GM18867 (cell line): Measurements from ENCODE around the gene TBC1D20.

Experiments
- ATAC-seq: cut with Tn5 transposase; IDR thresholded peaks from one replicate; pipeline ENCODE4 v1.9.1; 2021; ENCODE audit warnings: mild to moderate bottlenecking, moderate library complexity; ENCODE audit not compliant: unreplicated experiment

The TBC1D20 gene

DNA sequence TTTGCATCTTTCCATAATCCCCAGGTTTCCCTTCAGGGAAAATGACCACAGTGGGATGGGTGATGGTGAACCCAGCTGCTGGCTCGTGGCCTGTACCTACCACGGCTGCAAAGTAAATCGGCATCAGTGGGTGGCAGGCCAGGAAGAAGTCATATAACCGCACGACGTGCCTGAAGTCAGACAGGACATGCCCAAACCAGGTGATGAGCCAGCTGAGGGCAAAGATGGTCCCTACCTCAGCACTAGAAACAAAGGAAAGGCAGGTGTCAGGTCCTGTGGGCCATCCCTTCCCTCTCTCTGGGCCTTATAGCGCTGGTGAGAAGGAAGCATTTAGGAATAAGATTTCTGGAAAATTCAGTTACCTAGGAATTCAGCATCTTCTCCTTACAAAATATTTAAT is 22.2 kb downstream of the TBC1D20 start:
- ATAC-seq = no peak

DNA sequence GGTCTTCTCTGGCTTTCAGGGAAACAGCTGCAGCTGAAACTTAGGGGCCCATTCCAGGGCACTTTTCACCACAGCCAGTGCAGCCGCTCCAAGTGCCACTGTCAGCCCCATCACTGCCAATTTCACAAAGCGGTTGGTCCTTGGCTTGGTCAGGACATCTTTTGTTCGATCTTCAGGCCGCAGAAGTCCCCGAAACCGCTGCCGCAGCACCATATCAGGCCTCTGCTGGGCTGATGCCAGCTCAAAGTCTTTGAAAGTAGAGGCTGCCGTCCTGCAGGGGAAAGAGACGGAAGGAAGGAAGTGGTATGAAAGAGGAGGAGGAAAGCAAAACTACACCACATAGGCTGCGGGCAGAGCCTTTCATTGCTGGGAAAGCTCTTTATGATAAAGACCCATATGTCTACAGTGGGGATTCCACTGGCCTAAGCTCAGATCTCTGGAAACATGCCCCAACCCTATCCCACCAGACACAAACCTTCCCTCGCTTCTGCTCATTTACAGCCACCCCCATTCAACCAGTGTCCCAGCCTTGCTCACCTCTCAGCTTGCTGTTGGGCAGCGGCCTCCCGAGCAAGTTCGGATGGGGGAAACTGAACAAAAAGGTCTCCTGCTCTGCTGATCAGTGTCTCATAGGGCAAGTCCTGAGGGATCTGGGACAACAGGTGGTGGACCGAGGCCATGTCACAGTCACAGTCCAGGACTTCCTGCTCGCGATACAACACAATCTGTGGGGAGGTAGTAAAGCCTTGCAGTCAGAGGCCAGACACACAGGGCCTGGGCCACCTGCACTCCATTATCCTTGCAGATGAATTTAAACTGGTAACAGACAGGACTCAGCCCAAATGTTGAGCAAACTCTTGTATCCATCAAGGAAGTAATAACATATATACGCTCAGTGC is 23.5 kb downstream of the TBC1D20 start:
- ATAC-seq = no peak

DNA sequence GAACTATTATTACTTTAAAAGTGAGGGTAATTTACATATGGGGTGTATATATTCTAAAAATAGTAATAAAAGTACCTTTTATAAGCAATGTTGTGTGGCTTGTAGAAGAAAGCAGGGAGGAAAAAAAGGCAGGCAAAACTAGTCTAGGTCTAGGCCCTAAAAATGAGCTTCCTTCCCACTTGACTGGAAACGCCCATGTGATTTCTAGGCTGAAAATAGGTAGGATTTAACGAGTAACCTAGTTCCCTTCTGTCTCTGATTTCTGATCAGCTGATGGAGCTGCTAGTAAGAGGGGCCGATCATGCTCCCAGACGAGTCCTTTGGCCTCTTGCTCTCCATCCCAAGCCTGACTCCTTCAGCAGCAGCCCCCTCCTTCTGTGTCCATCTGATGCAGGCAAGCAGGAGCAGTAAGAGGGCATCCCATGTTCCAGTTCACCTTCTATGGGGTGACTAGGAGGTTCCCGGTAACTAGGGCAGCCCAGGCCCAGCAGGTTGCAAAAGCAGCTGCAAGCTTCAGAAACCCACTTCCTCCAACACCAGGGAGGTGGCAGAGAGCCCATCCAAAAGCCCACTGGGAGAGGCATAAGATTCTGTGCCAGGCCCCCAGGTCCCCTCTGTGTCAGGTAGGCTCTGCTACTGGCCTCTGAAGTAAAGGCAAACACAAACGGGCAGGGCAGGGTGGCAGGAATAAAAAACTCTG is 24.4 kb downstream of the TBC1D20 start:
- ATAC-seq = no peak

DNA sequence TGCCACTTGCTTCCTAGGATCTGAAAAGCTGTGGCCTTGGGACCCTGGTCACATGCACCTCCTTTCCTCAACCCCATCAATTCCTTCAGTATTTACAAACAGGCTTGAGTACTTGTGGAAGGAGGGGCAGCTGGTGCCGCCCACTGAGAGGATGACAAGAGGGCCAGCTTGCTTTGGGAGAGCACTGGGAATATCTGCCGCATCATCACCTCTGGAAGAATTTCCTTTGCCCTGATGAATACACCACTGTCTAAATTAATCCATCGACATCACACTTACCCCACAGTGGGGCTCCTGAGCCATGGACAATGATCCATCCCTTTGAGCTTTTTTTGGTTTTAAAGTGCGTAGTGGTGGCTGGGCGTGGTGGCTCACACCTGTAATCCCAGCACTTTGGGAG is 25.9 kb downstream of the TBC1D20 start:
- ATAC-seq = no peak

DNA sequence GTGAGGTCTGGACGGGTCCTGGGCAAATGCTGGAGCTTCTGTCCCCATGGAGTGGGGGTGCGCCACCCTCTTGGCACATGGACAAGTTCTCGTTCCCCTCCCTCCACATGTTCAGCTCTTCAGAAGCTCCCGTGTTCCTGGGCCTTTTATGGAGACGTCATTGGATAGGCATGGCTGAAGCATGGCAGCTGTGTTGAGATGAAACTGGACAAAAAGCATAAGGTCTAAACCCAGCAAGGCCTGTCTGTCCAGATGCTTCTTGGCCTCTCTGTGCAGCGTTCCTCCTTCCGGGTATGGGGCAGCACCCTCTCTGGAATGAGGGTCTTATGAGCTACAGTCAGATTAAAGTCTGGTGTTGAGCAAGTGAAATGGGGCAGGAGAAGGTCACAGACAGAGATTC is 26.8 kb downstream of the TBC1D20 start:
- no peak for ATAC-seq

DNA sequence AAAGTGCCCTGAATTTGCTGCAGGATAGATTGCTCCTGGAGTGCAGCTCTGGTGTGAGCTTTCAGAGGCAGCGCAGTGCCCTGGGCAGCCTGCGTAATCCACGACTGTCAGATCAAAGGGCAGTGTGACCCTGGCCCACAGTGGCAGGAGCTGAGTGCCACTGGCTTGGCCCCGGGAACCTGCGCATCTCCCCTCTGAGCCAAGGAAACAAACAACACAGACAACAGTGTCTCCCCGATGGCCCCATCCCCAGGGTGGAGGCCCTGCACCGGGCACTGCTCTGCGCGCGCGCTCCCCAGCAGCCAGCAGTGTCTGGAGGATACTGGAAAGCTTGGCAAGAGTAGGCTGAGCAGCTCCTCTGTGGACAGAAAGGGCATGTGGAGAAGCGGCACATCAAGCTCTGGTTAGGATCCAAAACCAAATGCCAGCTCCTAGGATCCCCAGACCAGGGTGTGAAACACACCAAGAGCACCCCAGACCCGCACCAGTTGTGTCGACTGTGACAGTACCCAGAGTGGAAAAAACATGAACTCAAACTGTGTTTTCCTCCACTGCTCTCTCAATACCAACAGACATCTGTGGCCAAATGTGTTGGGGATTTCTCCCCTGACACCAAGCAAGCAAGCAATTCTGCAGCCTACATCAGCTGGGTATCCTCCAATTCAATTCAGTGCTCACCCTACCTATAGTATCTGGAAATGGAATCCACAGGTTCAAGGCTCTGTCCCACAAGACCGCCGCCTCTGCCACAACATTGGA is 27.5 kb downstream of the TBC1D20 start:
- ATAC-seq = no peak

DNA sequence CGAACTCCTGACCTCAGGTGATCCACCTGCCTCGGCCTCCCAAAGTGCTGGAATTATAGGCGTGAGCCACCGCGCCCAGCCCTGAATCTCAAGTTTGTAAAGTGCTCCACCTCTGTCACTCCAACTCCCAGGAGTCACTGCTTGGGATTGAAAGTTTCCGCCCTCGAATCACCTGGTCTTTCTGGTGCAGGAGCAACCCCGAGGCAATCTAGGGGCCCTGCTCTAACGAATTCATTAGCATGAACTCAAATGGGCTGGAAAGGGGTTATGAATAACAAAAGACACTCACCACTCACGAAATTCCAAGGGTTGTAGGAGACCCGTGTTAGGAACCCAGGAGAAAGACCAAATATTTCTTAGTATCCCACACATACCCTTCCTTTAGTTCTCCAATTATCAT is 28.1 kb downstream of the TBC1D20 start:
- ATAC-seq = no peak

DNA sequence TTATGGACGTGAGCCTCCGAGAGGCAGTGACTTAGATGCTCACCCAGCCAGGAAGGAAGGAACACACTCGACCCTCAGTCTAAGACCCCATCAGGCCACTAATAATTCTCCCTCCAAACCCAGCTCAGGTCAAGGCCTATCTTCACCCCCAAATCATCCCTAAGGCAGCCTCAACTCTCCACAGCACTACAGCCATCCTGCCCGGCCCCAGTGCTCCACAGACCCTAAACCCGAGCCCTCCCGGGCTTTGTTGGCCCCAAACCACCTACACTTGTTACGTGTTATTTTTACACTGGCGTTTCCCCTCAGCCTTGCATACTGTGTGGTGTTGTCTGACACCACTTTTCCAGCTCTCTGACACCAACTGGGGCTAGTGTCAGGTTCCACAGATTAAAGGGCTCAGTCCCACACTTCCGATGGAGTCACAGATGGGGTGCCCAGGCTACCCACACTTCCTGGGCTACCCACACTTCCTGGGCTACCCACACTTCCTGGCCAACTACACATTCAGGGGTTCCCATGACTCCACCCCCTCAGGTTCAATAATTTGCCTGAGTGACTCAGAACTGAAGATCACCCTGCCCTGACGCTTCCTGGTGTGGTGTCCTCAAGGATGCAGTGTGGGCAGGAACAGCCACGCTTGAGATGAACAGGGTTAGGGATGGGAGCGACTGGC is 28.9 kb downstream of the TBC1D20 start:
- peak; percentile 88 for ATAC-seq

DNA sequence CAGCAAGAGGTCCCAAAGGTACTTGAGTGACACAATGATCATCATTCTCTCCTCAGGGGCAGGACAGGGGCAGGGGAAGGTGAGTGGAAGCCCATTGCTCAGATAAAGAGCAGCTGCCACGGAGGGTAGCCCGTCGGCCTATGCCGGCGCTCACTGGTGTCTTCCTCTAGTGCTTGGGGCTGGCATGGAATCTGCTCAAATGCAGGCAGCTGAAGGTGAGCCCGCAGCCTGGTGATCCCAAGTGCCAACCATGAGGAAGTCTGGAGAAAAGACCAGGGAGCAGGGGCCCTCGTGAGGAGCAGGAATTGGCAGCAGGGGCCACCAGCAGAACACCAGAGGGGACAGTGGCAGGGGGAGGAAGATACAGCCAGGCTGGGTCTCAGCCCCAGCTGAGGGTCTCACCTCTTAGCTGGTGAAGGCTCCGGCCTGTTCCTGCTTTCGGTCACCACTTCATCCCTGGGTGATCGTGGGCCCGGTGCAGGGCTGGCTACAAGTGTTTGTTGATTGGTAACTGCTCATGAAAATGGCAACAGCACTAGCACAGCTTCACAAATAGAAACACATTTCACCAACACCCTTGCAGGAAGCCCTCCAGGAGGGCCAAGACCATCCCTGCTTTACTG is 29.5 kb downstream of the TBC1D20 start:
- no peak for ATAC-seq

DNA sequence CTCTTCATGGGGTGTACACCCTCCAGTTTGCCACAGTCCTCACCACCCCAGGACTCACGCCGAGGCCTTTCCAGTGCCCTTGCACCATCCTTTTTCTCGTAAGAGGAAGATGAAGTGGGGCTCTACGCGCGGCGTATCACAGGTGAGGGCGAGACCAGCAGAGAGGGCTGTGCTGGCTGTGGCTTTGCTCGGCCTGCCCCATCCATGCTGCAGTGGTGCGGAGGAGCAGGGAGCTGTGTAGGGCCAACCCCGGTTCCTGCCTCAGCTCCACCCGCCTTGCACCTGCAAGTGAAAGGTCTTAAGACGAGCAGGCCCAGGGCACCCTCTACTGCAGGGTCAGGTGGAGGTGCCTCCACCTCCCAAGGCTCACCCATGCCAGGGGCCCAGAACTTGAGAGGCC is 30.1 kb downstream of the TBC1D20 start:
- ATAC-seq = no peak

DNA sequence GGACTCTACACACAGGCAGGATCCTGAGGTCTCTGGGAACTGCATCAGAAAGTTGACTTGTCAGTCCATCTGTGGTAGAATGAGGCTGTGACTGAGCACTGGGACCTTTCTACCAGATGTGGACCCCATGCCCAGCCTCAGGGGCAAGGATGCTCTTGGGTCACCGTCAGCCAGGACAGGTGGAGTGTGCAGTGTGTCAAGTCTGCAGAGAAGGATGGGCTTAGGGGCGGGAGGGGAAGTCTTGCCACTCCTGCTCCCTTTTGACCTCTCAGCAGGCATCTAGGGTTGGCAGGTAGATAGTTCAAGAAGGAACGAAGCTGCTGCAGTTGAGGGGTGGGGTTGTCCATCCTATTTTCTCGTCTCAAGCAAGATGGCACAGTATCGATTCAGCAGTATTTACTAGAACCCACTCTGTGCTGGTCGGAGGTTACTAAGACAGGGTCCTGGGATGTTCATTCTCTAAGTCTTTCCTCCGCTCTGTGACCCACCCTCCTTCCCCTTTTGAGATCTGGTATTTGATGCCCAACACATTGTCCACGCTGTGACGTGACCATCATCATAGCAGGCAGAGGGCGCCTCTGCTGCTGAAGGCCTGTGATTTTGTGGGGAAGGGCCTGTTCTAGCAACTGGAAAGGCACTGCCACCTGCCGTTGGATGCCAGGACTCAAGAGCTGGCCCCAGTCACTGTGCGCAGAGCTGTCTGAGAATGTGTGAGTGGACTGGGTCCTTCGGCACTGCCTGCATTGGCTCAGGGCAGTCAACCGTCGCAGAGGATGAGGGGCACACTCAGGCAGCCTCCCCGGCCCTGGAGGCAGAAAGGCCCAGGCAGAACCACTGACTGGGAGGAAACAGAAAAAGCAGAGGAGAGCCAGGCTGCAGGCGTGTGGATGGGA is 31.1 kb downstream of the TBC1D20 start:
- no peak for ATAC-seq

DNA sequence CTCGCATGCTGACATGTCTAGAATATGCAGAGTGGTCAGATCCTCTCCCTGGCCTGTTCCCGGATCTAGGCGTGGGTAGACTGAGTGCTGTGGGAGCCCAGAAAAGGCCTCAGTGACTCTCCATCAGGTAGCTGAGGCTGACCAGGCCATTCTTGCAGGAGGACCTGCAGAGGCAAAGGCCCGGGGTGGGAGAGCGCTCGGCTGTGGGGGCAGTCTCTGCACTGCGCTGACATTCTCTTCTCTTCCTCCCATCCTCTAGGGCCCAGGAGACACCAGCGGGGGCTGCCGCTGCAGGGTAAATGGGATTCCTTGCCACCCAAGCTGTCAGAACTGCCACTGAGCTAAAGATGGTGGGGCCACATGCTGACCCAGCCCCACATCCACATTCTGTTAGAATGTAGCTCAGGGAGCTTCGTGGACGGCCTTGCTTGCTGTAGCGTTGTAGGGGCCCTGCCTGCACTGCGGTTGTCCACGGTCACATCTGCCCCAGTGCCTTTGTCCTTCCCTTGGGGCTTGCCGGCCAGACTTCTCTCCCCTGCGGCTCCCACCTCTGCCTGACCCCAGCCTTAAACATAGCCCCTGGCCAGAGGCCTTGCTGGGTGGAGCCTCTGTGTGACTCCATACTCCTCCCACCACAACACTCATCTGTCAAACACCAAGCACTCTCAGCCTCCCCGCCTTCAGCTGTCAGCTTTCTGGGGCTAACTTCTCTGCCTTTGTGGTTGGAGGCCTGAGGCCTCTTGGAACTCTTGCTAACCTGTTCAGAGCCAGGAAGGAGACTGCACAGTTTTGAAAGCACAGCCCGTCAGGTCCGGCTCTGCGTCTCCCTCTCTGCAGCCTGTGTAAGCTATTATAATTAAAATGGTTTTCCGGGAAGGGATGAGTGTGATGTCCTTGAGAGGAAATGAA is 32.0 kb downstream of the TBC1D20 start:
- no peak for ATAC-seq

DNA sequence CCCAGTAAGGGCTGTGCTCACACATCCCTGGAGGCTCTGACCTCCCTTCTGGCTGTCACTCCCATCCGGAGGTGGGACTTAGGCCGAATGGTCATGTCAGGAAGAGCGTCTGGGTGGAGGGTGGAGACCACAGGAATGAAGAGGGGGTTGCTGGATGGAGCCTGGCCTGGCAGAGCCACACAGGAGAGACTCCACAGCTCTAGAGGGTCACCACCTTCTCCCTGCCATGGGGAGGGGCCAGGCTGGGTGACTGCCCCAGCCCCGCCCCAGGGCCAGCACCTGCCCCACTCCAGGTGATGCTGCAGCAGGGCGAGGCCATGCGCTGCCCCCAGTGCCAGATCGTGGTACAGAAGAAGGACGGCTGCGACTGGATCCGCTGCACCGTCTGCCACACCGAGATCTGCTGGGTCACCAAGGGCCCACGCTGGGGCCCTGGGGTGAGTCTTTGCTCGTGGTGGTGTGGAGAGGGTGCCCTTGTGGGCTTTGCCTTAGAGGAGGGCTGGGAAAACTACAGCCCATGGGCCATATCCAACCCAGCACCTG is 33.6 kb downstream of the TBC1D20 start:
- ATAC-seq = no peak

DNA sequence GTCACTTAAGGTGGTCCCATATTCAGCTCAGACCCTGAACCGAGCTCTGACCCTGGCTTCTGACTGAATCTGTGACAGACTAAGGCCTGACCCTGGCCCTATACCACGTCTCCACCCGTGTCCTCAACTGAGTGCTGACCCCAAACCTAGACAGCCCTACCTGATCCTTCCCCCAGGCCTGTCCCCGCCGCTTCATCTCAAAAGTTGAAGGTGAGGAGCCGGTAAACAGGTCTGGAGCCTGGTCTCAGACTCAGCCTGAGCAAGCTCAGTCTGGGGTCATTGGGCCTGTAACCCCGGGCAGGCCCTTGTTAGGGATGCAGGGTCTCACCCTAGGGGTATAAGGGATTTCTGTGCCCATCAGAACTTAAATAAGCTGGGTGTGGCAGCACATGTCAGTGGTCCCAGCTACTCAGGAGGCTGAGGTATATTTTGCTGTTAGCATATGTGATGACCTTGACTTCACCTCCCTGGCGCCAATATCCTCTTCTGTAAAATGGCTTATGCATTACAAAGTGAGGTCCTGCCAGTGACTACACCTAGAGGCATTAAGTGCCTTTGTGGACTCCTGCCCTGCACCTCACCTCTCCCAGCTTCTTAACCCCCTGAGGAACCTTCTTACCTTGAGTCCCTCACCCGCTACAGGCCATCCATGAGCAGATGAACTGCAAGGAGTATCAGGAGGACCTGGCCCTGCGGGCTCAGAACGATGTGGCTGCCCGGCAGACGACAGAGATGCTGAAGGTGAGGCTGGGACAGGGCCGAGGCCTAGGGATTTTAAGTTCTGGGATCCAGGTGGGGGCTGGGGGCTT is 34.3 kb downstream of the TBC1D20 start:
- no peak for ATAC-seq

DNA sequence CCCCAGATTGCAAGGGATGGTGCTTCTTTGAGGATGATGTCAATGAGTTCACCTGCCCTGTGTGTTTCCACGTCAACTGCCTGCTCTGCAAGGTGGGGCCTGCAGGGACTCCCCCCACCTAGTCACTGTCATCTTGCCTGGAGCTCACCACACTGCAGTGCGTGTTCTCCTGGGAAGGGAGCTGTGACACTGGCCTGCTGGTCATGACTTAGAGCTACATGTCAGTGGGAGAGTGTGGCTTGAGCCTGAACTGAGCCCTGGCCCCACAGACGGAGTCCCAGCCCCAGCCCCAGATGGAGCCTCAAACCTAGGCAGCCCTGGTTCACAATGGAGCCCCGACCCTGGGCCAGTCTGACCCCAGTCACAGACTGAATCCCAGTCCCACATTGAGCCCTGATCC is 34.9 kb downstream of the TBC1D20 start:
- no peak for ATAC-seq

DNA sequence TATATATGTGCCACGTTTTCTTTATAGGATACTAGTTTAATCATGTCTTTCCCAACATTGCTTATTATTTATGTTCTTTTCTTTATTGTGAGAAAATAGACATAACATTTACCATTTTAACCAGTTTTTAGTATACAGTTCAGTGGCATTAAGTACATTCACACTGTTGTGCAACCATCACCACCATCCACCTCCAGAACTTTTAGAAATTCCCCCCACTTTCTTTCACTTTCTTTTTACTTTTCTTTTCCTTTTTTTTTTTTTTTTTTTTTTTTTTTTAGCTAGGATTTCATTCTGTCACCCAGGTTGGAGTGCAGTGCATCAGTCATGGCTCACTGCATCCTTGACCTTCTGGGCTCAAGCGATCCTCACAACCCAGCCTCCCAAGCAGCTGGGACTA is 35.8 kb downstream of the TBC1D20 start:
- no peak for ATAC-seq

DNA sequence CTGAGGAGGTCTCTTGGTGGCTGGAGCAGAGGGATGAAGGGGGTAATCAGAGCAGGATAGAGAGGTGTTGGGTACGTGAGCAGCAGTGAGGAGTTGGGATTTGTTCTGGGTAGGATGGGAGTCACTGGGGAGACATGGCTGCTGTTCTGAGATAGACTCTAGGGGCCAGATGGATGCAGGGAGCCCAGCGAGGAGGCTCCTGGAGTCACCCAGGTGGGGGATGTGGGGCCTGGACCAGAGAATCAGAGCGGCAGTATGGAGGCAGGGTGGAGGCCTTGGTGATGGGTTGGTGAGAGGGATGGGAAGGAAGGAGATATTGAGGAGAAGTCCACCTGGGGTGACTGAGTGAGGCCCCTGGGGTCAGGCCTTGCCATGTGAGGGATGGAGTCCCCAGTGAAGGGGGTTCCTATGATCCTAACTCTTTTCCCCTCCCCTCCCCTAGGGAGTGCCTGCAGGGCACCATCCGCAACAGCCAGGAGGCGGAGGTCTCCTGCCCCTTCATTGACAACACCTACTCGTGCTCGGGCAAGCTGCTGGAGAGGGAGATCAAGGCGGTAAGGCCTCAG is 40.6 kb downstream of the TBC1D20 start:
- ATAC-seq = no peak
